ENCODE data around the gene UPP1.
"Not testable (repeated sequence)": the region's sequence is repeated elsewhere in the genome, so short reads cannot be mapped to it uniquely, and the experiment has no call there.

Gene UPP1

GRCh38 chr7:48111596-48111995 is 22.5 kb downstream of the UPP1 start:
- no peak for TF ChIP-seq CTCF (IDR thresholded peaks at IDR 0.05; ENCODE audit: low read depth, low read length)
- DNase-seq (ENCODE audit: extremely low read depth, low read depth) = no peak

GRCh38 chr7:48112401-48113165 is 23.5 kb downstream of the UPP1 start:
- TF ChIP-seq CTCF (IDR thresholded peaks at IDR 0.05; ENCODE audit: low read depth, low read length) = no peak
- DNase-seq (ENCODE audit: extremely low read depth, low read depth) = no peak

- DNase-seq (ENCODE audit: extremely low read depth, low read depth) = no peak
- TF ChIP-seq CTCF (IDR thresholded peaks at IDR 0.05; ENCODE audit: low read depth, low read length) = no peak
Observed at GRCh38 chr7:48113275-48113674, 24.2 kb downstream of the UPP1 start.

- no peak for TF ChIP-seq CTCF (IDR thresholded peaks at IDR 0.05; ENCODE audit: low read depth, low read length)
- no peak for DNase-seq (ENCODE audit: extremely low read depth, low read depth)
Observed at GRCh38 chr7:48114115-48114514, 25.1 kb downstream of the UPP1 start.

GRCh38 chr7:48114589-48114988 is 25.5 kb downstream of the UPP1 start:
- TF ChIP-seq CTCF (IDR thresholded peaks at IDR 0.05; ENCODE audit: low read depth, low read length) = no peak
- no peak for DNase-seq (ENCODE audit: extremely low read depth, low read depth)

GRCh38 chr7:48116043-48116442 is 27.0 kb downstream of the UPP1 start:
- TF ChIP-seq CTCF (IDR thresholded peaks at IDR 0.05; ENCODE audit: low read depth, low read length) = no peak
- DNase-seq (ENCODE audit: extremely low read depth, low read depth) = no peak

GRCh38 chr7:48118041-48118440 is 29.0 kb downstream of the UPP1 start:
- no peak for TF ChIP-seq CTCF (IDR thresholded peaks at IDR 0.05; ENCODE audit: low read depth, low read length)
- DNase-seq (ENCODE audit: extremely low read depth, low read depth) = no peak

GRCh38 chr7:48120536-48120935 is 31.5 kb downstream of the UPP1 start:
- not testable (repeated sequence) for DNase-seq (ENCODE audit: extremely low read depth, low read depth)

All from AG09319 (cell line).